ENCODE results near the gene OLFM1. TPM values are rescaled to one million over a fixed set of nuclear protein-coding genes. Genes with fewer than 3 reads are reported as not detected.
"Not testable (repeated sequence)": the region's sequence is repeated elsewhere in the genome, so short reads cannot be mapped to it uniquely, and the experiment has no call there.

Gene OLFM1
- total RNA-seq, 1 donor from 2014 or later = 0.15 TPM

DNA sequence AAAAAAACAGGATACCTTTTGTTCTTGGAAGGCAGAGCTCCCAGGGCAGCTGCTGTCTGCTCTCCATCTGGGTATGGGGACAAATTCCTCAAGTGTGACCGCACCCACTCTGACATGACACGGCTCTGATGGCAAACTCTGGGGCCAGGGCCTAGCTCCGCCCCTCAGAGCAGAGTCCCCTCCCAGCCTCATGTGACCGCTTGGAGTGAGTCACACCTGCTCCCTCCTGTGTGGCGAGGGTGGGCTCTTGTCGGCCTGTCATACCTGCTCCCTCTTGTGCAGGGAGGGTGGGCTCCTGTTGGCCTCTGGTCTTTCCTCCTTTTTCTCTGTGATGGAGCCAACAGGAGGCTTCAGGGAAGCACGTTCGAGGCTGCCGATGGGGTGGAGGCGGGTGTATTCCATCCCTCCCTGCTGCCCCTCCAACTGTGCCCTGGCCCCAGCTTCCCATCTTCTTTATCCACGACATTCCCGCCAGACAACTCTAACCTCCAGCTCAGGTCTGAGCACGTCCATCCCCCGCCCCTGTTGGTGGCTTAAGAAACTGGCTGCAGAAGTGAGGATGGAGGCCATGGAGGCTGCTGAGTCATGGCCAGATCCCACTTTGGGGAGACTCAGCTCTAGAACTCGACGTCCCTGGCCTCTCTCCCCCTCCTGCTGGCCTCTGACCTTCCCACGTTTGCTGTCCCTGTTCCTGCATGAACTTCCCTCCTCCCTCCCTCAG is 65.3 kb downstream of the OLFM1 start:
- DNase-seq (ENCODE audit: low read depth) = no peak

GRCh38 chr9:135154050-135154615 is 66.7 kb downstream of the OLFM1 start:
- DNase-seq (ENCODE audit: low read depth) = no peak

GRCh38 chr9:135155396-135155795 is 67.9 kb downstream of the OLFM1 start:
- DNase-seq (ENCODE audit: low read depth) = no peak

GRCh38 chr9:135156525-135157510 is 69.3 kb downstream of the OLFM1 start:
- no peak for DNase-seq (ENCODE audit: low read depth)

DNA sequence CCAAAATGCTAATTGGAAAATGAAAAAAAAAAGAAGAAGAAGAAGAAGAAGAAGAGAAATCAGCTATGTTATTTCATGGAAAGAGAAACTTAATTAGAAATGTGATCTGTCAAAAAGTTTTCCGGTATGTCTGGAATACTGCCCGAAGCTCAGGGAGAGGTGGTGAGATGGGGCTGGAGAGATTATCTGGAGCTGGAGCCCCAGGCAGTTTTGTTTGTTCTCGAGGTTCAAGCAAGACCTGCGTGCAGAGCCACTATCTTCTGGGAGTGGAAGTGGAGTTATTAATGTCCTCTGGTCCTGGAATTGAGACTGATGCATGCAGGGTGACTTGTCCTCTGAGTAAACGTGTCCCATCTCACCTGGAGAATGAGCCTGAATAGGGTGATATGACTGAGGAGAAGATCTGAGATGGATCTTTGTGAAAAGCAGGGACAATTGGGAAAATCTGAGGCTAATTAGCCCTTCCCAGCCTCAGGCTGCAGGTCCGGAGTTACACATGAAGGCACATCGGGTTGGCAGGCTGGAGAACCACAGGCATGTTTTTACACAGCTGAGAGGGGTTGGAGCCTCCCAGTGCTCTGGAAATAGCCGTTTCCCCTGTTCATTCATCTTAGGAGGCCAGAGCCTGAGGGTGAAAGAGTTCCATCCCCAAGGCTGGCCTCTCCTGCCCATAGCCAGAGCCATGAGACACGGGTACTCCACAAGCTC is 70.5 kb downstream of the OLFM1 start:
- DNase-seq (ENCODE audit: low read depth) = no peak

GRCh38 chr9:135158564-135158937 is 71.1 kb downstream of the OLFM1 start:
- DNase-seq (ENCODE audit: low read depth) = no peak

DNA sequence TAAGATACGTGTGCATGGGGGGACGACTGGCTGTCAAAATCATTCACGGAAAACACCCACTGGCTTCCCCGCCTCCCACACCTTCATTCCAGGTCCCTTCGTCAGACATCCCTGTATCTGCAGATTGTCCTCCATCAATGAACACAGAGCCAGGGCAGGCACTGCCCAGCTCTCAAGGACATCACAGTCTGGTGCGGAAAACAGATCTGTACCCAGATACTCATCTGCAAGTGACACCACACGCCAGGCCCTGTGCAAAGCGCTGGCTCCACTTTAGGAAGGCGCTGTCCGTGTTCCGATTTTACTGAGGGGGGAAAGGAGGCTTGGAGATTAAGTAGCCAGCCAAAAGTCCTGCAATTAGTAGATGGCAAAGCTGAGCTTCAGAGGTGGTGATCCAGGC is 72.3 kb downstream of the OLFM1 start:
- no peak for DNase-seq (ENCODE audit: low read depth)

DNA sequence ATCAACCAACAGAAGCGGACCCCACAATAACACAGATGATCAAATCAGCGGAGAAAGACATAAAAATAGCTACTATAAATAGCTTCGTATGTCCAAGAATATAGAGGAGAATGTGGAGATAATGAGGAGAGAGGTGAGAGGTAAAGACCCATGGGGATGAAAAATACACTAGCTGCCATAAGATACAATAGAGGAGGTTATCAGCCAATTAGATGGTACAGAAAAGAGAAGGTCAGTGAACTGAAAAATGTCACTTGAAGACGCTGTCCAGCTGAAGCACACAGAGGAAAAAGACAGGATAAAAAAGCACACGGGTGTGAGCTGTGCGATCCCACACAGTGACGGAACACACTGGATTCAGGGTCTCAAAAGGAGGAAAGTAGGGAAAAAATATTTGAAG is 73.4 kb downstream of the OLFM1 start:
- no peak for DNase-seq (ENCODE audit: low read depth)

- not testable (repeated sequence) for DNase-seq (ENCODE audit: low read depth)
These were observed 75.1 kb downstream of the OLFM1 start for GRCh38 chr9:135162599-135162998.

- no peak for DNase-seq (ENCODE audit: low read depth)
These were observed 75.7 kb downstream of the OLFM1 start for GRCh38 chr9:135163023-135163780.

- DNase-seq (ENCODE audit: low read depth) = no peak
These were observed 76.6 kb downstream of the OLFM1 start for GRCh38 chr9:135164036-135164435.

GRCh38 chr9:135165003-135165711 is 77.7 kb downstream of the OLFM1 start:
- DNase-seq (ENCODE audit: low read depth) = no peak

- DNase-seq (ENCODE audit: low read depth) = no peak
These were observed 78.5 kb downstream of the OLFM1 start for GRCh38 chr9:135165756-135166519.

DNA sequence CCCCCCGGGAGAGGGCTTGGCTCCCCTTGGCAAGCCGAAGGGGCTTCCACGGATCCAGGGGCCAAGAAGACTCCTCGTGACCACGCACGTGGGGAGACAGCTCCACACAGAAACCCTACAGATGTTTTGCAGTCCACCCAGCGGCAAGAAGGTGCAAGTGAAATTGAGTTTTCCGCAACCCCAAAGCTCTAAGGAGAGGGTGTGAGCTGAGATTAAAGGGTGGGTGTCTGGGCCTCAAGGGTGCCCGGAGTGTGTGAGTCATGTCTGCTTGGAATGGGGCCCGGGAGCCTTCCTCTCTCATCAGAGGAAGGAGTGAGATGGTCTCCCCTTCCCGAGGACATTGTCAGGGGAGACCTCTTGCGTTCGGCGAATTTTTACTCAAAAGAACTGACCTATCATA is 79.1 kb downstream of the OLFM1 start:
- DNase-seq (ENCODE audit: low read depth) = no peak

- DNase-seq (ENCODE audit: low read depth) = no peak
These were observed 79.9 kb downstream of the OLFM1 start for GRCh38 chr9:135167356-135167755.

GRCh38 chr9:135167849-135168655 is 80.6 kb downstream of the OLFM1 start:
- no peak for DNase-seq (ENCODE audit: low read depth)

GRCh38 chr9:135169709-135170226 is 82.3 kb downstream of the OLFM1 start:
- DNase-seq (ENCODE audit: low read depth) = no peak

DNA sequence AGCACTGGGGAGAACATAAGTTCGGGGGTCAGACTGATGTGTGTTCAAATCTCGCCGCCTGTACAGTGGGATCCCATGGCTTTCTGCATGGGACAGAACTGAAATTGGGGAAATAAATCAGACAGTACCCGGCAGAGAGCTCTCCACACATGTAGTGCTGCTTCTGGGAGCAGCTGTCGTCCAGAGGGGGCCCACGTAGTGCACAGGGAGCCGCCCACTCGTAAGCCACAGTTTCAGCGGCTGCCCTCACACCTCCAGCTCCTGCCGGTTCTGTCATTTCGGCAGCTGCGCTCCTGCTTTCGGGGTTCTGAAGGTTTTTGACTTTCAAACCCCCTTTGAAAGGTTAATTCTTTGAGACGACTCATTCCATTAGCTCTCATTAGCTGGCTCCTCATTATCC is 83.1 kb downstream of the OLFM1 start:
- no peak for DNase-seq (ENCODE audit: low read depth)

Measured in renal cortical epithelial cell (primary cell).